A673 (cell line): ENCODE results near the gene INO80B. TPM values are rescaled to one million over a fixed set of nuclear protein-coding genes. Genes with fewer than 3 reads are reported as not detected.
A peak's percentile ranks its signal among the peaks of the same experiment; 100 is the strongest.

Experiments used
- BruUV-seq: library from RNA; stranded (reverse); fragments of 400-500 nt; replicated peaks from 2 replicates; lab custom pipeline; 2021; lab: Mats Ljungman, UMichigan
- CTCF ChIA-PET: fragments of 300-600 bp; sonication (Branson Sonifier 250); formaldehyde crosslinking; loops from one replicate; lab custom pipeline; 2022; ENCODE audit warnings: antibody characterized with exemption; lab: Charles Lee
- POLR2A ChIA-PET: fragments of 300-600 bp; sonication (Branson Sonifier 250); formaldehyde crosslinking; loops from one replicate; lab custom pipeline; 2022; ENCODE audit warnings: antibody characterized with exemption; ENCODE audit not compliant: low non-redundant PET; lab: Charles Lee
- DNase-seq: peaks from one replicate; pipeline ENCODE4 v3.0.0-alpha.2; 2015; ENCODE audit warnings: low spot score
- H3K27ac ChIP-seq: fragments of 200-600 bp; sonication (generic); 2 replicates; pipeline ENCODE4 v1.5.1; 2016; ENCODE audit warnings: mixed run types, low read depth, mild to moderate bottlenecking, mixed read lengths, antibody characterized with exemption, low read length; ENCODE audit not compliant: poor library complexity, severe bottlenecking
- H3K27me3 ChIP-seq: fragments of 200-600 bp; sonication (generic); replicated peaks from 2 replicates; pipeline ENCODE4 v1.6.1; 2017; ENCODE audit warnings: mixed run types, low read depth, mild to moderate bottlenecking, mixed read lengths, antibody characterized with exemption, low read length; ENCODE audit not compliant: insufficient read depth, poor library complexity
- H3K36me3 ChIP-seq: fragments of 200-600 bp; sonication (generic); 2 replicates; pipeline ENCODE4 v1.6.1; 2016; ENCODE audit warnings: mixed run types, mild to moderate bottlenecking, mixed read lengths, antibody characterized with exemption, low read length; ENCODE audit not compliant: insufficient read depth, poor library complexity, severe bottlenecking
- H3K4me1 ChIP-seq: fragments of 200-600 bp; sonication (generic); 2 replicates; pipeline ENCODE4 v1.6.1; 2017; ENCODE audit warnings: mixed run types, mild to moderate bottlenecking, mixed read lengths, antibody characterized with exemption, low read length; ENCODE audit not compliant: insufficient read depth, poor library complexity, severe bottlenecking
- H3K4me3 ChIP-seq: fragments of 200-600 bp; sonication (generic); 2 replicates; pipeline ENCODE4 v1.5.1; 2016; ENCODE audit warnings: low read depth, mixed run types, mild to moderate bottlenecking, mixed read lengths, low read length; ENCODE audit not compliant: poor library complexity, severe bottlenecking
- H3K9me3 ChIP-seq: fragments of 200-600 bp; sonication (generic); 2 replicates; pipeline ENCODE4 v1.6.1; 2016; ENCODE audit warnings: mixed run types, low read depth, mild to moderate bottlenecking, mixed read lengths, antibody characterized with exemption, low read length; ENCODE audit not compliant: poor library complexity, severe bottlenecking
- CTCF ChIP-seq: fragments of 300-800, 200-600 bp; sonication (generic); conservative IDR thresholded peaks from 2 replicates; pipeline ENCODE4 v1.5.1; 2017; ENCODE audit warnings: low read depth, mild to moderate bottlenecking, antibody characterized with exemption, low read length, moderate library complexity, mixed read lengths
- EZH2 ChIP-seq: fragments of 200-600 bp; sonication (generic); IDR thresholded peaks from 2 replicates; pipeline ENCODE4 v1.6.1; 2017; ENCODE audit warnings: borderline replicate concordance, low read depth, mild to moderate bottlenecking, mixed read lengths, antibody characterized with exemption, low read length; ENCODE audit not compliant: poor library complexity, severe bottlenecking
- intact Hi-C: fragments of 100-400 bp; cut with micrococcal nuclease; formaldehyde crosslinking; loops from one replicate; pipeline ENCODE4 v1.10.0; 2022; ENCODE audit not compliant: unreplicated experiment
- total RNA-seq: library from RNA; stranded (reverse); gene quantifications from 2 replicates; pipeline ENCODE4 v1.2.3, GENCODE V29; 2021

The INO80B gene
- total RNA-seq, 1 experiment from 2014 or later: 29.9 TPM

DNA sequence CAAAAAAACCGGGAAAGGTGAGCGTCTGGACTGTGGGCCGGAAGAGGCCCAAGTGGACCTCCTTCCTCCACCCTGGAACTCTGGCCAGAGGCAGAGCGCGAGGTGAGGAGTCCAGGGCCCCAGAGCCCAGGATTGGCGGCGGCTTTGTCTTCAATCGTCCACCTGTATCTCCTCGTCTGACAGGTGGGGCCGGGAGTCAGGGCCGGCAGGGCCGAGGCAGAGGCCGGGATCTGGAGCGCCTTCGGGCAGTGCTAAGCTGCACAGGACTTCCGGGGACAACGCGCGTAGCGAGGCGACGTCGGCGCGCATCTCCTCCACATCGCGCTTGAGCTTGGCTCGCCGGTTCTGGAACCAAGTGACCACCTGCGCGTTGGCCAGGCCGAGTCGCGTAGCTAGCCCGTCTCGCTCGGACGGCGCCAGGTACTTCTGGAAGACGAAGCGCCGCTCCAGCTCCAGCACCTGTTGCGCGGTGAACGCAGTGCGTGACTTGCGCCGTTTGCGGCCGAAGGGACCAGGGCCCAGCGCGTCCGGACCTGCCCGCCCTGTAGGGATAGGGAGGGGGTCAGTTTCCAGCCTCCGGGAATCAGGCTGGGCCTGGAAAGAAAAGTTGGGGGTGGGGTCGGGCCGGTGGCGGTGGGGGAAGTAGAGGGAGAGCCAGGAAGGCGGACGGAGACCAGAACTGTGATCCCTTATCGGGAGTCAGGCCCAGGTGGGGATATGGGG, 43.1 kb downstream of the INO80B start:
- DNase-seq: no peak
- CTCF ChIA-PET: interaction anchor here (0.5 kb wide), 1 partner anchor 46 kb away, joined by 5 read pairs; no protein-coding TSS in a partner anchor
- peaks cover 5% of the 10 kb centered on the region for H3K4me1 ChIP-seq
- no peak overlapping the region for H3K27ac ChIP-seq
- no peak for TF ChIP-seq CTCF
- no peak for TF ChIP-seq EZH2
- H3K27me3 ChIP-seq: peaks cover 31% of the 10 kb centered on the region
- POLR2A ChIA-PET: no interaction called here
- H3K4me3 ChIP-seq: peak overlapping the region; percentile 41
- no TSS peak for BruUV-seq
- no peaks in the 10 kb centered on the region for H3K9me3 ChIP-seq
- H3K36me3 ChIP-seq: peaks cover 2% of the 10 kb centered on the region
- intact Hi-C loops: no loop called here

GRCh38 chr2:74498500-74499266, 43.8 kb downstream of the INO80B start:
- ChIA-PET POLR2A (no interaction called here), CTCF (no interaction called here)
- peaks cover 5% of the 10 kb centered on the region for H3K4me1 ChIP-seq
- H3K36me3 ChIP-seq: no peaks in the 10 kb centered on the region
- no peak for DNase-seq
- peak; percentile 66 for TF ChIP-seq EZH2
- TF ChIP-seq CTCF: no peak
- intact Hi-C loops: no loop called here
- H3K27me3 ChIP-seq: peaks cover 31% of the 10 kb centered on the region
- H3K27ac ChIP-seq: no peak overlapping the region
- H3K9me3 ChIP-seq: no peaks in the 10 kb centered on the region
- peak overlapping the region; percentile 41 for H3K4me3 ChIP-seq
- BruUV-seq: no TSS peak

DNA sequence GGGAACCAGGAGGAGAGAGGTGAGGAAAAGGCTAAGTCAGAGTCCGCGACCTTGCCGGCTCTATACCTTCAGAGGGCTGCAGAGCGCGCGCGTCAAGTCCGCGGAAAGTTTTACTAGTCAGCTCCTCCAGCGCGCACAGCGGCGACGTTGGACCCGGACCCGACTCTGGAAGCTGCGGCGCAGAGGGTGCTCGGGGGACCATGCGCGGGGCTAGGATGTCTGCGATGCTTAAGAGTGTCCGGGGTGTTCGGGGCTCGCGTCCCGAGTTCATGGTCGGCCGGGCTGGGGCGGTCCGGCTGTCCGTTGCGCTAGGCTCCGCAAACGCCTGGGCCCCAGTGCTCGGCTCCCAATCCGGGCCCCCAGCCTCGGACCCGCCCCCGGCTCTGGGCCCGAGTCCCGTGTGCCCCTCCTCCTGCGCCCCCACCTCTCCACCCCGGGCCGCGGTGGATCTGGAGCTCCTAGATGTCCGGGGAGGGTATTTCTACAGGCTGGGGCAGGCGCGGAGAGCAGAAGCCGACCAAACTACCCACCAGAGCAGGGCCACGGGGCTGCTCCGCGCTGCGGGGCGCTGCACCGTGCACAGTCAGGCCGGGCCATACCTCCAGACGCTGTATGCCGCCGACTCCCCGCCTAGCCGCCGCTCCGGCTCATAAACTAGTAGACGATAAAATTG, 44.5 kb downstream of the INO80B start, which contains the start of gene LBX2:
Gene LBX2 (minus strand): TSS at position 337 of the 673 bp plus-strand sequence. CDS start 66 bp downstream, at position 271.
- intact Hi-C loops: no loop called here
- H3K9me3 ChIP-seq: no peaks in the 10 kb centered on the region
- DNase-seq: no peak
- CTCF ChIA-PET: no interaction called here
- TF ChIP-seq EZH2 (peak; percentile 43), CTCF (no peak)
- H3K27me3 ChIP-seq: peaks cover 31% of the 10 kb centered on the region
- H3K27ac ChIP-seq: no peak within 1 kb of the TSS
- BruUV-seq: no TSS peak
- no peaks in the 10 kb centered on the region for H3K36me3 ChIP-seq
- H3K4me1 ChIP-seq: peaks cover 5% of the 10 kb centered on the region
- POLR2A ChIA-PET: no interaction called here
- peak within 1 kb of the TSS; percentile 41 for H3K4me3 ChIP-seq
